ENCODE results near the gene HES2.

HES2 gene

GRCh38 chr1:6427441-6428390 lies 8.0 kb upstream of the HES2 start:
- no peak for TF ChIP-seq CTCF (IDR thresholded peaks at IDR 0.05; ENCODE audit: low read depth, low read length, missing control alignments)
- DNase-seq (ENCODE audit: extremely low read depth, low read depth) = no peak
- no peak overlapping the region for H3K4me3 ChIP-seq (replicated peaks; ENCODE audit: low read depth, low read length)

GRCh38 chr1:6426972-6427350 lies 7.2 kb upstream of the HES2 start:
- no peak for TF ChIP-seq CTCF (IDR thresholded peaks at IDR 0.05; ENCODE audit: low read depth, low read length, missing control alignments)
- DNase-seq (ENCODE audit: extremely low read depth, low read depth) = no peak
- H3K4me3 ChIP-seq (replicated peaks; ENCODE audit: low read depth, low read length) = no peak overlapping the region

- H3K4me3 ChIP-seq (replicated peaks; ENCODE audit: low read depth, low read length) = no peak overlapping the region
These were observed 6.7 kb upstream of the HES2 start for GRCh38 chr1:6426277-6426971.

GRCh38 chr1:6425658-6426057 lies 5.9 kb upstream of the HES2 start:
- TF ChIP-seq CTCF (IDR thresholded peaks at IDR 0.05; ENCODE audit: low read depth, low read length, missing control alignments) = no peak
- no peak for DNase-seq (ENCODE audit: extremely low read depth, low read depth)

More at GRCh38 chr1:6426277-6426971, 6.7 kb upstream of the HES2 start:
- no peak for TF ChIP-seq CTCF (IDR thresholded peaks at IDR 0.05; ENCODE audit: low read depth, low read length, missing control alignments)
- no peak for DNase-seq (ENCODE audit: extremely low read depth, low read depth)

GRCh38 chr1:6424619-6425593 lies 5.2 kb upstream of the HES2 start, which contains the start of gene ESPN:
TSS of gene ESPN (plus strand) at chr1:6424776. CDS start at chr1:6424956, 180 bp downstream.
- H3K4me3 ChIP-seq (replicated peaks; ENCODE audit: low read depth, low read length) = no peak within 1 kb of the TSS
- no peak for DNase-seq (ENCODE audit: extremely low read depth, low read depth)
- TF ChIP-seq CTCF (IDR thresholded peaks at IDR 0.05; ENCODE audit: low read depth, low read length, missing control alignments) = no peak

More at GRCh38 chr1:6425658-6426057, 5.9 kb upstream of the HES2 start:
- H3K4me3 ChIP-seq (replicated peaks; ENCODE audit: low read depth, low read length) = no peak overlapping the region

GRCh38 chr1:6424000-6424565 lies 4.4 kb upstream of the HES2 start:
- H3K4me3 ChIP-seq (replicated peaks; ENCODE audit: low read depth, low read length) = no peak overlapping the region

More at GRCh38 chr1:6424000-6424565, 4.4 kb upstream of the HES2 start:
- DNase-seq (ENCODE audit: extremely low read depth, low read depth) = no peak
- TF ChIP-seq CTCF (IDR thresholded peaks at IDR 0.05; ENCODE audit: low read depth, low read length, missing control alignments) = no peak
